Bronchial epithelial cell (primary cell): ENCODE data around the gene RBM23. TPM values are rescaled to one million over a fixed set of nuclear protein-coding genes. Genes with fewer than 3 reads are reported as not detected.
"Not testable (repeated sequence)": the region's sequence is repeated elsewhere in the genome, so short reads cannot be mapped to it uniquely, and the experiment has no call there.

Experiments
- DNase-seq: peaks from one replicate; pipeline ENCODE4 v3.0.0-alpha.2; 2010; ENCODE audit warnings: low read depth
- FAIRE-seq: peaks from 2 replicates; lab custom pipeline; 2011; peaks lifted over from hg19 to GRCh38; lab: Jason Lieb, UNC
- H3K27me3 ChIP-seq: 2 replicates; pipeline ENCODE4 v1.5.1; 2011; ENCODE audit warnings: low read length; ENCODE audit not compliant: control insufficient read depth, insufficient read depth
- H3K36me3 ChIP-seq: 2 replicates; pipeline ENCODE4 v1.5.1; 2011; ENCODE audit warnings: low read length; ENCODE audit not compliant: control insufficient read depth, insufficient read depth
- H3K4me3 ChIP-seq: 2 replicates; pipeline ENCODE4 v1.5.1; 2011; ENCODE audit warnings: mild to moderate bottlenecking, low read depth, low read length, control low read depth
- total RNA-seq: library from RNA; depleted of rRNA; stranded (reverse); fragments of >200 nt; gene quantifications from 2 replicates; pipeline ENCODE4 v1.2.1, GENCODE V29; 2014
- TF ChIP-seq, protein P1 (sequence below): IDR thresholded peaks from 2 replicates; pipeline ENCODE4 v1.5.1; 2011; ENCODE audit warnings: mild to moderate bottlenecking, moderate library complexity, low read length, control low read depth, inconsistent platforms; ENCODE audit not compliant: insufficient read depth, severe bottlenecking

RBM23 gene
- total RNA-seq, 1 donor from 2014 or later, result 26.6 TPM

DNA sequence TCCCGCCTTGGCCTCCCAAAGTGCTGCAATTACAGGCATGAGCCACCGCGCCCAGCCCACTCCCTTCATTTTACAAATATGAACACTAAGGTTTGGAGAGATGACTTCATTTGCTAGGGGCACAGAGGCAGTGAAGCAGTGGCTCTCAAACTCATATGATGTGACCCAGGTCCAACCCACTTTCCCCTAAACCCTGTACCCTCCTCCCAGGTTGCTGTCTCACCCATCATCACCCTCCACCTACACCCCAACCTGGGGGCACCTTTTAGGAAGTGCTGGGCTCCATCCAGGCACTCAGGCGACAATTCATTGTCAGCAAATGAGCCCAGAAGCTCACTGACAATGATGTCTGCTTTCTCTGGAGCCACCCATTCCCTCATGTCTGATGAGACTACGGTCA lies 4.8 kb upstream of the RBM23 start:
- peaks cover 37% of the 10 kb centered on the region for H3K36me3 ChIP-seq
- TF ChIP-seq, protein P1, sequence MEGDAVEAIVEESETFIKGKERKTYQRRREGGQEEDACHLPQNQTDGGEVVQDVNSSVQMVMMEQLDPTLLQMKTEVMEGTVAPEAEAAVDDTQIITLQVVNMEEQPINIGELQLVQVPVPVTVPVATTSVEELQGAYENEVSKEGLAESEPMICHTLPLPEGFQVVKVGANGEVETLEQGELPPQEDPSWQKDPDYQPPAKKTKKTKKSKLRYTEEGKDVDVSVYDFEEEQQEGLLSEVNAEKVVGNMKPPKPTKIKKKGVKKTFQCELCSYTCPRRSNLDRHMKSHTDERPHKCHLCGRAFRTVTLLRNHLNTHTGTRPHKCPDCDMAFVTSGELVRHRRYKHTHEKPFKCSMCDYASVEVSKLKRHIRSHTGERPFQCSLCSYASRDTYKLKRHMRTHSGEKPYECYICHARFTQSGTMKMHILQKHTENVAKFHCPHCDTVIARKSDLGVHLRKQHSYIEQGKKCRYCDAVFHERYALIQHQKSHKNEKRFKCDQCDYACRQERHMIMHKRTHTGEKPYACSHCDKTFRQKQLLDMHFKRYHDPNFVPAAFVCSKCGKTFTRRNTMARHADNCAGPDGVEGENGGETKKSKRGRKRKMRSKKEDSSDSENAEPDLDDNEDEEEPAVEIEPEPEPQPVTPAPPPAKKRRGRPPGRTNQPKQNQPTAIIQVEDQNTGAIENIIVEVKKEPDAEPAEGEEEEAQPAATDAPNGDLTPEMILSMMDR, result no peak

DNA sequence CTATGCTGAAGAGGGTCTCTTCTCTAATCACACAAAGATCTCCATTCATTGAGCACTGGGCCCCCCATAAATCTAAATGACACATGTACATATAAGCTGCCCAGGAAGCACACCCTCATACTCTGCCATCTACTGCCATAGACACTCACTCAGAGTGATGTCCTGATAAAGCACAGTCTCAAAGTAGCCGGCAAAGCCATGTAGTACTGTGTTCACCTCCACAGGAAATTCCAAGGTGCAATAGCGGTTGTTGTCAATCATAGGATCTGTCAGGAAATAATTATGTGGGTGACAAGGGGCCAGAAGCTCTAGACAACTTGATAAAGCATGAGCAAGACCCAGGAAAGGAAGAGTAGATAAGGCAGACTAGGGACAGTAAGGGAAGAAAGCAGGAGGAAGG lies 3.3 kb upstream of the RBM23 start:
- Histone ChIP-seq H3K27me3 (no peaks in the 10 kb centered on the region), H3K36me3 (peaks cover 35% of the 10 kb centered on the region), H3K4me3 (no peak overlapping the region)
- FAIRE-seq (no peak), DNase-seq (no peak)
- TF ChIP-seq, protein P1, result no peak

More for the DNA sequence above, 4.8 kb upstream of the RBM23 start:
- DNase-seq (no peak), FAIRE-seq (no peak)
- no peak overlapping the region for H3K4me3 ChIP-seq
- H3K27me3 ChIP-seq, result no peaks in the 10 kb centered on the region

DNA sequence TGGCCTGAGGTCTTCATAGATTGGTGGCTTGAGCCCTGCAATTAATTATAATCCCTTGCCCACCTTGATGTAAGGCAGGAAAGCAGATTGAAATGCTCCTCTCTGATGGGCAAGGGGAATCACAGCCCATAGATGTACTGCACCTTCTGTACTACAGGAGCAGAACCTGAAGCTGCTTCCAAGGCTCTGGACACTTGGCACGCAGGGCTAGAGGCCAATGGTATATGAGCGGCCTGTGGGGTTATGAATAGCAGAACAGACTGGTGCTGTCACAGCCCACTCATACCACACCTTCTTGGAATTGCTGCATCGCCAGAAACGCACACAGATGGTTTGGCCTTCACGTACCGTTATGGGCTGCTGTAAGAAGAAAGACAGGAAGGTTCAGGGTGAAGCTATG lies 1.7 kb upstream of the RBM23 start:
- TF ChIP-seq, protein P1, result no peak
- peaks cover 31% of the 10 kb centered on the region for H3K36me3 ChIP-seq
- no peak for FAIRE-seq

DNA sequence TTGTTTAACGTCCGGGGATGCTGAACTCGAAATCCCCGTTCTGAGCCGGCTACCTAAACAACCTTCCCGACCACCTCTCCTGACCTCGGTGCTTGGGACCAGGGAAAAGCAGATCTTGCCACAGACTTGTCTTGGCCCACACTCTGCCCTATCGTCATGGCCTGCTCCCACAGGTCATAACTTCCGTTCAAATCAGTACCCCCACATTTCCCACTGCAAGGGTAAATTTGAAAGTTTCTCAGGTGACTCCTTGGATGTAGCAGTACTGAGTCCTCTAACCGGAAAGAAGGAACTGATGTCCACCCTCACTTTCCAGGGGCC lies 612 bp upstream of the RBM23 start:
- Histone ChIP-seq H3K36me3 (peaks cover 28% of the 10 kb centered on the region), H3K27me3 (no peaks in the 10 kb centered on the region), H3K4me3 (no peak overlapping the region)
- TF ChIP-seq, protein P1, result no peak
- DNase-seq, result no peak
- FAIRE-seq, result no peak

More for the DNA sequence above, 1.7 kb upstream of the RBM23 start:
- no peaks in the 10 kb centered on the region for H3K27me3 ChIP-seq
- H3K4me3 ChIP-seq, result no peak overlapping the region
- no peak for DNase-seq

DNA sequence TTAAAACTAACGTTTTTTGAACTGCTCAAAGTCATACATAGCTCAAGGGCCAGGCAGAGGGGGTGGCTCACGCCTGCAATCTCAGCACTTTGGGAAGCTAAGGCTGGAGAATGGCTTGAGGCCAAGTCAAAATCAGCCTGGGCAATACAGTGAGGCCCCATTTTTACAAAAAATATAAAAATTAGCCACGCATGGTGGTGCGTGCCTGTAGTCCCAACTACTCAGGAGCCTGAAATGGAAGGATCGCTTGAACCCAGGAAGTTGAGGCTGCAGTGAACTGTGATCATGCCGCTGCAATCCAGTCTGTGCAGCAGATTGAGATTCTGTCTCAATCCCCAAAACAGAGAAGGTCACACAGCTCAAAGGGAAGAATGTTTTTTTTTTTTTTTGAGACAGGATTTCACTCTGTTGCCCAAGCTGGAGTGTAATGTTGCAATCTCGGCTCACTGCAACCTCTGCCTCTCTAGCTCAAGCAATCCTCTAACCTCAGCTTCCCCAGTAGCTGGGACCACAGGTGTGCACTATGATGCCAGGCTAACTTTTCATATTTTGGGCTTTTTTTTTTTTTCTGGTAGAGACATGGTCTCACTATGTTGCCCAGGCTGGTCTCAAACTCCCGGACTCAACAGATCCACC lies 2.9 kb downstream of the RBM23 start:
- peaks cover 7% of the 10 kb centered on the region for H3K36me3 ChIP-seq
- FAIRE-seq (no peak), DNase-seq (no peak)
- H3K4me3 ChIP-seq, result no peak overlapping the region
- no peaks in the 10 kb centered on the region for H3K27me3 ChIP-seq
- TF ChIP-seq, protein P1, result no peak

DNA sequence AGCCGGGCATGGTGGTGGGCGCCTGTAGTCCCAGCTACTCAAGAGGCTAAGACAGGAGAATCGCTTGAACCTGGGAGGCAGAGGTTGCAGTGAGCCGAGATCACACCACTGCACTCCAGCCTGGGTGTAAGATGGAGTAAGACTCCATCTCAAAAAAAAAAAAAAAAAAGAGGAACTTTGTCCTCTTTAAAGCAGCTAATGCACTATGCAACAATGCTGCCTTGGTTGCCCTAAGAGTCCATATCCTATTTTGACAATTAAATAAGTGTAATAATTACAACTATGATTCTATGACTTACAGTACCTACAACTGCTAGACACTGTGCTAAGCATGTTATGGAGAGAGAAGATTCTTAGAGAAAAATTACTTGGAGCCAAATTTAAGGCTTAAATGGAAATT lies 4.1 kb downstream of the RBM23 start:
- not testable (repeated sequence) for FAIRE-seq, H3K36me3 ChIP-seq

More for the DNA sequence above, 4.1 kb downstream of the RBM23 start:
- DNase-seq, H3K4me3 ChIP-seq, H3K27me3 ChIP-seq: not testable (repeated sequence)
